ENCODE data around the gene ADGRG2. TPM values are rescaled to one million over a fixed set of nuclear protein-coding genes. Genes with fewer than 3 reads are reported as not detected.
"Not testable (repeated sequence)": the region's sequence is repeated elsewhere in the genome, so short reads cannot be mapped to it uniquely, and the experiment has no call there.

ADGRG2 gene
- total RNA-seq, 1 experiment from 2014 or later: 7.6 TPM

- peak; percentile 73 for DNase-seq
- Histone ChIP-seq H3K4me3 (ENCODE audit: insufficient read depth, low read depth, low read length) (no peak overlapping the region), H3K36me3 (replicated peaks; ENCODE audit: control insufficient read depth, insufficient read depth, low read length) (no peaks in the 10 kb centered on the region), H3K27me3 (ENCODE audit: control insufficient read depth, insufficient read depth, low read length) (no peaks in the 10 kb centered on the region)
These were observed 15.2 kb downstream of the ADGRG2 start for GRCh38 chrX:19107035-19107434.

- Histone ChIP-seq H3K36me3 (replicated peaks; ENCODE audit: control insufficient read depth, insufficient read depth, low read length) (no peaks in the 10 kb centered on the region), H3K4me3 (ENCODE audit: insufficient read depth, low read depth, low read length) (no peak overlapping the region), H3K27me3 (ENCODE audit: control insufficient read depth, insufficient read depth, low read length) (no peaks in the 10 kb centered on the region)
- no peak for DNase-seq
These were observed 21.7 kb downstream of the ADGRG2 start for GRCh38 chrX:19100586-19100985.

- peak; percentile 37 for DNase-seq
These were observed 24.6 kb downstream of the ADGRG2 start for GRCh38 chrX:19097553-19098283.

GRCh38 chrX:19096586-19096985, 25.7 kb downstream of the ADGRG2 start:
- Histone ChIP-seq H3K27me3 (ENCODE audit: control insufficient read depth, insufficient read depth, low read length) (no peaks in the 10 kb centered on the region), H3K4me3 (ENCODE audit: insufficient read depth, low read depth, low read length) (no peak overlapping the region), H3K36me3 (replicated peaks; ENCODE audit: control insufficient read depth, insufficient read depth, low read length) (no peaks in the 10 kb centered on the region)
- DNase-seq: no peak

More at GRCh38 chrX:19097553-19098283, 24.6 kb downstream of the ADGRG2 start:
- no peak overlapping the region for H3K4me3 ChIP-seq (ENCODE audit: insufficient read depth, low read depth, low read length)
- no peaks in the 10 kb centered on the region for H3K27me3 ChIP-seq (ENCODE audit: control insufficient read depth, insufficient read depth, low read length)
- H3K36me3 ChIP-seq (replicated peaks; ENCODE audit: control insufficient read depth, insufficient read depth, low read length): no peaks in the 10 kb centered on the region

- Histone ChIP-seq H3K4me3 (ENCODE audit: insufficient read depth, low read depth, low read length) (no peak overlapping the region), H3K27me3 (ENCODE audit: control insufficient read depth, insufficient read depth, low read length) (no peaks in the 10 kb centered on the region), H3K36me3 (replicated peaks; ENCODE audit: control insufficient read depth, insufficient read depth, low read length) (no peaks in the 10 kb centered on the region)
- DNase-seq: no peak
These were observed 27.6 kb downstream of the ADGRG2 start for GRCh38 chrX:19094654-19095053.

- Histone ChIP-seq H3K36me3 (replicated peaks; ENCODE audit: control insufficient read depth, insufficient read depth, low read length) (no peaks in the 10 kb centered on the region), H3K4me3 (ENCODE audit: insufficient read depth, low read depth, low read length) (no peak overlapping the region), H3K27me3 (ENCODE audit: control insufficient read depth, insufficient read depth, low read length) (no peaks in the 10 kb centered on the region)
- DNase-seq: no peak
These were observed 30.7 kb downstream of the ADGRG2 start for GRCh38 chrX:19091596-19091995.

- Histone ChIP-seq H3K27me3 (ENCODE audit: control insufficient read depth, insufficient read depth, low read length) (no peaks in the 10 kb centered on the region), H3K4me3 (ENCODE audit: insufficient read depth, low read depth, low read length) (no peak overlapping the region), H3K36me3 (replicated peaks; ENCODE audit: control insufficient read depth, insufficient read depth, low read length) (no peaks in the 10 kb centered on the region)
- DNase-seq: no peak
These were observed 32.7 kb downstream of the ADGRG2 start for GRCh38 chrX:19089555-19090040.

GRCh38 chrX:19086102-19086772, 36.0 kb downstream of the ADGRG2 start:
- H3K36me3 ChIP-seq (replicated peaks; ENCODE audit: control insufficient read depth, insufficient read depth, low read length): no peaks in the 10 kb centered on the region
- H3K4me3 ChIP-seq (ENCODE audit: insufficient read depth, low read depth, low read length): no peak overlapping the region
- no peak for DNase-seq

GRCh38 chrX:19085666-19086065, 36.6 kb downstream of the ADGRG2 start:
- no peak for DNase-seq
- Histone ChIP-seq H3K4me3 (ENCODE audit: insufficient read depth, low read depth, low read length) (no peak overlapping the region), H3K27me3 (ENCODE audit: control insufficient read depth, insufficient read depth, low read length) (no peaks in the 10 kb centered on the region), H3K36me3 (replicated peaks; ENCODE audit: control insufficient read depth, insufficient read depth, low read length) (no peaks in the 10 kb centered on the region)

More at GRCh38 chrX:19086102-19086772, 36.0 kb downstream of the ADGRG2 start:
- H3K27me3 ChIP-seq (ENCODE audit: control insufficient read depth, insufficient read depth, low read length): no peaks in the 10 kb centered on the region

GRCh38 chrX:19075754-19076153, 46.5 kb downstream of the ADGRG2 start:
- Histone ChIP-seq H3K4me3 (ENCODE audit: insufficient read depth, low read depth, low read length) (no peak overlapping the region), H3K36me3 (replicated peaks; ENCODE audit: control insufficient read depth, insufficient read depth, low read length) (no peaks in the 10 kb centered on the region), H3K27me3 (ENCODE audit: control insufficient read depth, insufficient read depth, low read length) (no peaks in the 10 kb centered on the region)
- no peak for DNase-seq

- no peak for DNase-seq
- Histone ChIP-seq H3K4me3 (ENCODE audit: insufficient read depth, low read depth, low read length) (no peak overlapping the region), H3K27me3 (ENCODE audit: control insufficient read depth, insufficient read depth, low read length) (no peaks in the 10 kb centered on the region), H3K36me3 (replicated peaks; ENCODE audit: control insufficient read depth, insufficient read depth, low read length) (no peaks in the 10 kb centered on the region)
These were observed 49.9 kb downstream of the ADGRG2 start for GRCh38 chrX:19072372-19072771.

GRCh38 chrX:19070555-19070994, 51.7 kb downstream of the ADGRG2 start:
- H3K27me3 ChIP-seq (ENCODE audit: control insufficient read depth, insufficient read depth, low read length): no peaks in the 10 kb centered on the region
- H3K4me3 ChIP-seq (ENCODE audit: insufficient read depth, low read depth, low read length): no peak overlapping the region
- no peak for DNase-seq
- no peaks in the 10 kb centered on the region for H3K36me3 ChIP-seq (replicated peaks; ENCODE audit: control insufficient read depth, insufficient read depth, low read length)

GRCh38 chrX:19066987-19067386, 55.3 kb downstream of the ADGRG2 start:
- H3K27me3 ChIP-seq (ENCODE audit: control insufficient read depth, insufficient read depth, low read length); H3K36me3 ChIP-seq (replicated peaks; ENCODE audit: control insufficient read depth, insufficient read depth, low read length); DNase-seq; H3K4me3 ChIP-seq (ENCODE audit: insufficient read depth, low read depth, low read length): not testable (repeated sequence)

- Histone ChIP-seq H3K27me3 (ENCODE audit: control insufficient read depth, insufficient read depth, low read length) (no peaks in the 10 kb centered on the region), H3K36me3 (replicated peaks; ENCODE audit: control insufficient read depth, insufficient read depth, low read length) (no peaks in the 10 kb centered on the region), H3K4me3 (ENCODE audit: insufficient read depth, low read depth, low read length) (no peak overlapping the region)
- no peak for DNase-seq
These were observed 56.7 kb downstream of the ADGRG2 start for GRCh38 chrX:19065535-19065934.

GRCh38 chrX:19064175-19064574, 58.1 kb downstream of the ADGRG2 start:
- DNase-seq: no peak
- no peaks in the 10 kb centered on the region for H3K27me3 ChIP-seq (ENCODE audit: control insufficient read depth, insufficient read depth, low read length)
- H3K4me3 ChIP-seq (ENCODE audit: insufficient read depth, low read depth, low read length): no peak overlapping the region
- no peaks in the 10 kb centered on the region for H3K36me3 ChIP-seq (replicated peaks; ENCODE audit: control insufficient read depth, insufficient read depth, low read length)
